ENCODE measurements around the gene SLC2A11.

Gene SLC2A11

GRCh38 chr22:23833017-23833751 lies 24.5 kb upstream of the SLC2A11 start:
- Histone ChIP-seq H3K27ac (no peak overlapping the region), H3K4me3 (no peak overlapping the region)
- TF ChIP-seq, protein P1, sequence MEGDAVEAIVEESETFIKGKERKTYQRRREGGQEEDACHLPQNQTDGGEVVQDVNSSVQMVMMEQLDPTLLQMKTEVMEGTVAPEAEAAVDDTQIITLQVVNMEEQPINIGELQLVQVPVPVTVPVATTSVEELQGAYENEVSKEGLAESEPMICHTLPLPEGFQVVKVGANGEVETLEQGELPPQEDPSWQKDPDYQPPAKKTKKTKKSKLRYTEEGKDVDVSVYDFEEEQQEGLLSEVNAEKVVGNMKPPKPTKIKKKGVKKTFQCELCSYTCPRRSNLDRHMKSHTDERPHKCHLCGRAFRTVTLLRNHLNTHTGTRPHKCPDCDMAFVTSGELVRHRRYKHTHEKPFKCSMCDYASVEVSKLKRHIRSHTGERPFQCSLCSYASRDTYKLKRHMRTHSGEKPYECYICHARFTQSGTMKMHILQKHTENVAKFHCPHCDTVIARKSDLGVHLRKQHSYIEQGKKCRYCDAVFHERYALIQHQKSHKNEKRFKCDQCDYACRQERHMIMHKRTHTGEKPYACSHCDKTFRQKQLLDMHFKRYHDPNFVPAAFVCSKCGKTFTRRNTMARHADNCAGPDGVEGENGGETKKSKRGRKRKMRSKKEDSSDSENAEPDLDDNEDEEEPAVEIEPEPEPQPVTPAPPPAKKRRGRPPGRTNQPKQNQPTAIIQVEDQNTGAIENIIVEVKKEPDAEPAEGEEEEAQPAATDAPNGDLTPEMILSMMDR (IDR thresholded peaks at IDR 0.05): no peak
- DNase-seq (ENCODE audit: low spot score): peak; percentile 57

- TF ChIP-seq, protein P1 (IDR thresholded peaks at IDR 0.05): no peak
- DNase-seq (ENCODE audit: low spot score): peak; percentile 52
- peak overlapping the region in 1 of 2 donors; percentile 11 for H3K27ac ChIP-seq
- no peak overlapping the region for H3K4me3 ChIP-seq
Observed at GRCh38 chr22:23833911-23834317, 23.8 kb upstream of the SLC2A11 start.

DNA sequence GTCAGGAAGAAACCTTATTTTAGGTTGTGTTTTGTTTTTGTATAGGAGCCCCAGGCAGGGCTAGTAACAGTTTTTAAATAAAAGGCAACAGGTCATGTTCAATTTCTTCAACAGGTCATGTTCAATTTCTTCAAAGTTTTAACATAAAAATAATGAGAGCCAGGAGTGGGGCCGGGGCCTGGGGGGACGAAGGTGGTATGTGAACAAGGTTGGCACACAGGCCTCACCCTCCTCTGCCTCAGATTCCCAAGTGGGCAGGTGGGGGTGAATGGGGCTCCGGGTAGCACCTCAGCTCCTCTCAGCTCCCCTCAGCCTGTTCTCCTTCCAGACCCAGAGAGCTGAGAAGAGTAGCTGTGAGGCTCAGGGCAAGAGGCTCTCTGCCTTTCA lies 23.3 kb upstream of the SLC2A11 start:
- Histone ChIP-seq H3K4me3 (no peak overlapping the region), H3K27ac (peak overlapping the region; percentile 50 to 72)
- no peak for DNase-seq (ENCODE audit: low spot score)
- TF ChIP-seq, protein P1 (IDR thresholded peaks at IDR 0.05): no peak

DNA sequence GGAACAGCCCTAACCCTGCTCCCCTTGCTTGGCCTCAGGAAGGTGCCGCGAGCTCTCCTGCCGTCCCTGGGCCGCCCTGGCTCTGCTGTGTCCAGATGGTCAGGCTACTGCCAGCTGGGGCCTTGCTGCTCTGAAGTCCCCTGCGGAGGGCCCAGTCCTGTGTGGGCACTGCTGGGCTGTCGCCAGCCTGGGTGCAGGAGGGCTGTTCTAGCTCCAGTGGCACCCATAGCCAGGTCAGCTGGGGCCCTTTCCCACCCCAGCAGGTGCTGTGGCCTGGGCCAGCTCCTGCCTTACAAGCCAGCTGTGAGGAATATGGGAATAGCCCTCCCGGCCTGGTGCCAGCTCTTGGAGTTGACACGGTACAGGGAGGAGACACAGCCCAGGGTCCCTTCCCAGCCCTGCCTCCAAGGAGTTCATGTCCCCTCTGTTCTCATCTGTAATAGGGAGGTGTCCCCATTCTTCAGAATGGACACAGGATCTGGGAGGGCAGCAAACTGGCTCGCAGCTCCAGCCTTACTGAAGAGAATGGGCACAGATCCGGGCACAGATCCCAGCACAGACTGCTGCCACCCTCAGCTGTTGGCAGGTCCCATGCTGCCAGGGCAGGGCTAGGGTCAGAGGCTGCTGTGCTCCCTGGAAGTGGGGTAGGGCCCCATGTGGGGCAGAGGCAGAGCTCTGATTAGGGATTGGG lies 22.7 kb upstream of the SLC2A11 start:
- TF ChIP-seq, protein P1 (IDR thresholded peaks at IDR 0.05): no peak
- peak; percentile 74 for DNase-seq (ENCODE audit: low spot score)
- no peak overlapping the region for H3K4me3 ChIP-seq
- H3K27ac ChIP-seq: peak overlapping the region; percentile 50 to 72

- DNase-seq (ENCODE audit: low spot score): no peak
- TF ChIP-seq, protein P1 (IDR thresholded peaks at IDR 0.05): no peak
- H3K27ac ChIP-seq: peak overlapping the region; percentile 50 to 72
- H3K4me3 ChIP-seq: no peak overlapping the region
Observed at GRCh38 chr22:23835484-23836144, 22.1 kb upstream of the SLC2A11 start.

GRCh38 chr22:23836281-23836680 lies 21.4 kb upstream of the SLC2A11 start:
- Histone ChIP-seq H3K4me3 (no peak overlapping the region), H3K27ac (peak overlapping the region in 1 of 2 donors; percentile 50)
- DNase-seq (ENCODE audit: low spot score): no peak
- TF ChIP-seq, protein P1 (IDR thresholded peaks at IDR 0.05): no peak
